Osteocyte (in vitro differentiated cells): ENCODE results near the gene DPYD. TPM values are rescaled to one million over a fixed set of nuclear protein-coding genes. Genes with fewer than 3 reads are reported as not detected.

Source experiments
- DNase-seq: peaks from one replicate; pipeline ENCODE4 v3.0.0; 2021; ENCODE audit warnings: mixed read lengths; ENCODE audit not compliant: unreplicated experiment; ENCODE audit errors: extremely low spot score
- H3K27ac Mint-ChIP-seq: one replicate; pipeline ENCODE4 v1.8.0; 2021; ENCODE audit warnings: mild to moderate bottlenecking, mixed read lengths; ENCODE audit not compliant: unreplicated experiment
- H3K27me3 Mint-ChIP-seq: one replicate; pipeline ENCODE4 v1.8.0; 2021; ENCODE audit warnings: mixed read lengths; ENCODE audit not compliant: unreplicated experiment
- H3K36me3 Mint-ChIP-seq: one replicate; pipeline ENCODE4 v1.8.0; 2021; ENCODE audit warnings: mixed read lengths; ENCODE audit not compliant: unreplicated experiment
- H3K4me1 Mint-ChIP-seq: one replicate; pipeline ENCODE4 v1.8.0; 2021; ENCODE audit warnings: mixed read lengths; ENCODE audit not compliant: unreplicated experiment
- H3K4me3 Mint-ChIP-seq: one replicate; pipeline ENCODE4 v1.8.0; 2021; ENCODE audit warnings: mild to moderate bottlenecking, moderate library complexity, mixed read lengths; ENCODE audit not compliant: unreplicated experiment
- H3K9me3 Mint-ChIP-seq: one replicate; pipeline ENCODE4 v1.8.0; 2021; ENCODE audit warnings: mixed read lengths; ENCODE audit not compliant: unreplicated experiment
- total RNA-seq: library from RNA; stranded (reverse); gene quantifications from 2 replicates; pipeline ENCODE4 v1.2.1, GENCODE V29; 2021
- TF ChIP-seq, protein P1 (sequence below): fragments of 200-600 bp; sonication (generic); IDR thresholded peaks from 2 replicates; pipeline ENCODE4 v1.5.0; 2021; ENCODE audit warnings: antibody characterized with exemption, mild to moderate bottlenecking, moderate library complexity

DPYD gene
- total RNA-seq, 1 donor from 2014 or later, result 44.0 TPM

DNA sequence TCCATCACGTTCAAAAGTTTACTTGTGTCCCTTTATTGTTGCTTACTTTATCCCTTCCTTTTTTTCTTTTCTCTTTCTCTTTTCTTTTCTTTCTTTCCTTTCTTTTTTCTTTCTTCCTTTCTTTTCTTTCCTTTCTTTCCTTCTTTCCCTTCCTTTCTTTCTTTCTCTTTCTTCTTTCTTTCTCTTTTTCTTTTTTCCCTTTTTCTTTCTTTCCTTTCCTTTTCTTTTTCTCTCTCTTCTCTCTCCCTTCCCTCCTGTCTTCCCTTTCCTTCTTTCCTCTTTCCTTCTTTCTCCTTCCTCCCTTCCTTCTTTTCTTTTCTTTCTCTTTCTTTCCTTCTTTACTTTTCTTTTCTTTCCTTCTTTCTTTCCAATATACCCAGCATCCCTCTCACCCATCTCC is 391.2 kb downstream of the DPYD start:
- Mint-ChIP-seq H3K4me1 (no peaks in the 10 kb centered on the region), H3K27ac (no peak overlapping the region), H3K9me3 (peaks cover 5% of the 10 kb centered on the region), H3K4me3 (no peak overlapping the region), H3K27me3 (no peaks in the 10 kb centered on the region), H3K36me3 (peaks cover 16% of the 10 kb centered on the region)
- TF ChIP-seq, protein P1, sequence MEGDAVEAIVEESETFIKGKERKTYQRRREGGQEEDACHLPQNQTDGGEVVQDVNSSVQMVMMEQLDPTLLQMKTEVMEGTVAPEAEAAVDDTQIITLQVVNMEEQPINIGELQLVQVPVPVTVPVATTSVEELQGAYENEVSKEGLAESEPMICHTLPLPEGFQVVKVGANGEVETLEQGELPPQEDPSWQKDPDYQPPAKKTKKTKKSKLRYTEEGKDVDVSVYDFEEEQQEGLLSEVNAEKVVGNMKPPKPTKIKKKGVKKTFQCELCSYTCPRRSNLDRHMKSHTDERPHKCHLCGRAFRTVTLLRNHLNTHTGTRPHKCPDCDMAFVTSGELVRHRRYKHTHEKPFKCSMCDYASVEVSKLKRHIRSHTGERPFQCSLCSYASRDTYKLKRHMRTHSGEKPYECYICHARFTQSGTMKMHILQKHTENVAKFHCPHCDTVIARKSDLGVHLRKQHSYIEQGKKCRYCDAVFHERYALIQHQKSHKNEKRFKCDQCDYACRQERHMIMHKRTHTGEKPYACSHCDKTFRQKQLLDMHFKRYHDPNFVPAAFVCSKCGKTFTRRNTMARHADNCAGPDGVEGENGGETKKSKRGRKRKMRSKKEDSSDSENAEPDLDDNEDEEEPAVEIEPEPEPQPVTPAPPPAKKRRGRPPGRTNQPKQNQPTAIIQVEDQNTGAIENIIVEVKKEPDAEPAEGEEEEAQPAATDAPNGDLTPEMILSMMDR, result no peak
- no peak for DNase-seq

DNA sequence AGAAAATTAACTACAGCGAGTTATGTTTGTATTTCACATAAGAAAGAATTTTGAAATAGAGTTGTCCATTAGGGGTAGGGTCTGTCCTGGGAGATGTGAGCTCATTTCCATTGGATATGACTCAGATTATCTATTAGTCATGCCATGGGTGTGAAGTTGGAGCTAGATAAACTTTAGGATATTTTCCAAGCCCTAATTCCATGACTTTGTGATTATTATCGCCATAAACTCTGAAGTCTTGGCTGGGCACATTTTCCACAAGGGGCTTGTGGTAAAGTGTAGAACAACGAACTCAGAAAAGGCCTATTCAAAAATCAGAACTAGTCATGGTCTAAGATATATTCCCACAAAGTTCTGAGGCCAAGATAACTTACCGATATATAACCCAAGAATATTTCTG is 396.6 kb downstream of the DPYD start:
- H3K4me3 Mint-ChIP-seq, result no peak overlapping the region
- peaks cover 23% of the 10 kb centered on the region for H3K36me3 Mint-ChIP-seq
- TF ChIP-seq, protein P1, result no peak
- DNase-seq, result no peak
- H3K27me3 Mint-ChIP-seq, result no peaks in the 10 kb centered on the region
- no peak overlapping the region for H3K27ac Mint-ChIP-seq
- no peaks in the 10 kb centered on the region for H3K4me1 Mint-ChIP-seq
- peaks cover 11% of the 10 kb centered on the region for H3K9me3 Mint-ChIP-seq

DNA sequence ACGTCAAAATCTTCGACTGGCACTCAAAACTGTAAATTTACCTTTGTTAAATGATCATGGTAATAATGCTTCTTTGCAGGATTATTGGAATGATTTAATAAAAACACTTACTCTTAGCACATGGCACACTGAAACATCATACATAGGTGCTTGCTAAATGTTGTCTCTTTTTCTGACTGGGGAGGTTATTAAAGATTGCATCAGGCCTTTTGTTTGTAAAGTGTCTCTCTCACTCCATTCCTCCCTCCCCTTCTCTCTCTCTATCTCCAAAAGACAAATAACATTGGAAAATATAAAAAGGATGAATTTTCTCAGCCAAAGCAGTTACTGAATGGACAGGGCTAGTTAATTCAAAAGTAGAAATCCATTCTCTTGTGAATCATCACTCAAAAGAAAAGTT is 404.2 kb downstream of the DPYD start:
- Mint-ChIP-seq H3K4me3 (no peak overlapping the region), H3K27me3 (no peaks in the 10 kb centered on the region), H3K27ac (no peak overlapping the region), H3K36me3 (peaks cover 12% of the 10 kb centered on the region), H3K9me3 (peaks cover 5% of the 10 kb centered on the region), H3K4me1 (no peaks in the 10 kb centered on the region)
- TF ChIP-seq, protein P1, result no peak
- no peak for DNase-seq

- no peaks in the 10 kb centered on the region for H3K4me1 Mint-ChIP-seq
- no peak overlapping the region for H3K27ac Mint-ChIP-seq
- no peak for DNase-seq
- TF ChIP-seq, protein P1, result no peak
- no peak overlapping the region for H3K4me3 Mint-ChIP-seq
- peaks cover 17% of the 10 kb centered on the region for H3K36me3 Mint-ChIP-seq
- H3K9me3 Mint-ChIP-seq, result peaks cover 4% of the 10 kb centered on the region
- H3K27me3 Mint-ChIP-seq, result no peaks in the 10 kb centered on the region
These were observed 412.1 kb downstream of the DPYD start for GRCh38 chr1:97508653-97509218.

DNA sequence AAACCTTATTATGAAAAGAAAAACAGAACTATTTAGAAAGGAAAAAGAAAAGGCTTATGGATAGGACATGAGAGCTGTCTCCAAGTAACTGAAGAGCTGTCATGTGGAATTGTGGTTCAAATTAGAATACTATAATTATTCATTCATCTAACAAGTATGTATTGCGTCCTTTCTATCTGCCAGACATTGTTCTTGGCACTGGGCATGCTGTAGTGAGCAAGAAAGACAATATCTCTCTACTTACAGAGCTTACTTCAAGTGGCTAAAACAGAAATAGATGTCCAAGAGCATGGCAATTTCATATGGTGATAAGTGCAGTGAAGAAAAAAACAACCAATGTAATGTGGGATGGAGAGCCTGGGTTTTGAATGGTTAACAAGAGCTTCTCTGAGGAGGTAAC is 413.0 kb downstream of the DPYD start:
- H3K27me3 Mint-ChIP-seq, result no peaks in the 10 kb centered on the region
- no peak overlapping the region for H3K4me3 Mint-ChIP-seq
- DNase-seq, result no peak
- peaks cover 20% of the 10 kb centered on the region for H3K36me3 Mint-ChIP-seq
- no peaks in the 10 kb centered on the region for H3K4me1 Mint-ChIP-seq
- H3K27ac Mint-ChIP-seq, result no peak overlapping the region
- H3K9me3 Mint-ChIP-seq, result peaks cover 4% of the 10 kb centered on the region
- TF ChIP-seq, protein P1, result no peak
